ENCODE results near the gene MYRIP.
A peak's percentile ranks its signal among the peaks of the same experiment; 100 is the strongest.

MYRIP gene

GRCh38 chr3:40143283-40144090 is 334.1 kb downstream of the MYRIP start:
- no peak for DNase-seq

DNA sequence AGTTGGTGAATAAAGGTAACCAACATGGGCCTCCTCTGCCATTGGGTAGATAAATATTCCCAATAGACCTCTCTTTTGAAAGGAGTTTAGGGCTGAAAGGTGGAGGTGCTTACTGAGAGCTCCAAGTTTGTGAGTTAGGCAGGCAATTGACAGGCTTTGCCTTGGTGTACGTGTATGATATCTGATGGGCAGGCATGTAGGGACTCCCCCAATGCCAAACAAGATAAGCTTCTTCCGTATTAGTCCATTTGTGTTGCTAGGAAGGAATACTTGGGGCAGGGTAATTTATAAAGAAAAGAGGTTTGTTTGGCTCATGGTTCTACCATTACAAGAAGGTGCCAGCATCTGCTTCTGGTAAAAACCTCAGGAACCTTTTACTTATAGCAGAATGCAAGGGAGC is 339.4 kb downstream of the MYRIP start:
- no peak for DNase-seq

DNA sequence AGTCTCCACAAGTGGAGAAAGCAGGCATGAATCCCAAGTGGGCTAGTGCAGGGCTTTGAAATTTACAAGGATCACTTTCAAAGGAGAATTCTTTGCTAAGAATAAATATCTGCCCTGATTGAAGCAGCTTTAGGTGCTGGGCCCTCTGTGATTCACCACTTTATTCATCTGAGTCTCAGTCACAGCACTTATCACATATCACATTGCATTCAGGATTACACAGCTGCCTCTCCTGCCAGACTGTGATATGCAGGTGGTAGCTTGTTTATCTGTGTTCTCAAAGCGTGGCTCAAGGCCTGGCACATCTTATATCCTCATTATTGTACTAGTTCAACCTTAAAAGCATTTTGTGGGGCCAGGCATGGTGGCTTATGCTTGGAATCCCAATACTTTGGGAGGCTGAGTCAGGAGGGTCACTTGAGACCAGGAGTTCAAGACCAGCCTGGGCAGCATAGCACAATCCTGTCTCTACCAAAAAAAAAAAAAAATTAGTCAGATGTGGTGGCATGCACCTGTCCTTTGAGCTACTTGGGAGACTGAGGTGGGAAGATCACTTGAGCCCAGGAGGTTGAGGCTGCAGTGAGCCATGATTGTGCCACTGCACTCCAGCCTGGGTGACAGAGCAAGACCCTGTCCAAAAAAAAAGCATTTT is 343.2 kb downstream of the MYRIP start:
- no peak for DNase-seq

GRCh38 chr3:40160933-40161332 is 351.5 kb downstream of the MYRIP start:
- DNase-seq, result no peak

DNA sequence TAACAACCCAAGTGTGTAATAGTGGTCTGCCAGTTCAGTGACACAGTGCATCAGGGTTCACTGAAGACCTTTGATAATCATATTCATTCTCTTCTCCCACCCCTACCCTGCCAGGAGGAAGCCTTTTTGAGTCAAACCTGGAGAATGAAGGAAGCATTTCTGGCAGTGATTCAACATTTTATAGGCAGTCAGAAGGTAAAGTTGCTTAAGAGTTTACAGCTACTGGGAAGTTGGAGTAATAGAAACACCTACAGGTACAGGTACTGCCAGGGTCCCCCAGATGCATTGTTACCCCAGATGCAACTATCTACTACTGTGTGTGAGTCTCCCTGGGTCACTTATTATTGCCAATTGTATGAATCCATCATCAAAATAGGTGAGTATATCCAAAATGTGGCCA is 353.2 kb downstream of the MYRIP start:
- DNase-seq, result no peak

- DNase-seq, result no peak
These were observed 357.6 kb downstream of the MYRIP start for GRCh38 chr3:40166997-40167396.

GRCh38 chr3:40167958-40168357 is 358.5 kb downstream of the MYRIP start:
- DNase-seq, result no peak

- no peak for DNase-seq
These were observed 360.6 kb downstream of the MYRIP start for GRCh38 chr3:40169983-40170382.

GRCh38 chr3:40170395-40170794 is 361.0 kb downstream of the MYRIP start:
- DNase-seq, result no peak

GRCh38 chr3:40172560-40172959 is 363.2 kb downstream of the MYRIP start:
- no peak for DNase-seq

GRCh38 chr3:40173227-40173721 is 363.9 kb downstream of the MYRIP start:
- no peak for DNase-seq

DNA sequence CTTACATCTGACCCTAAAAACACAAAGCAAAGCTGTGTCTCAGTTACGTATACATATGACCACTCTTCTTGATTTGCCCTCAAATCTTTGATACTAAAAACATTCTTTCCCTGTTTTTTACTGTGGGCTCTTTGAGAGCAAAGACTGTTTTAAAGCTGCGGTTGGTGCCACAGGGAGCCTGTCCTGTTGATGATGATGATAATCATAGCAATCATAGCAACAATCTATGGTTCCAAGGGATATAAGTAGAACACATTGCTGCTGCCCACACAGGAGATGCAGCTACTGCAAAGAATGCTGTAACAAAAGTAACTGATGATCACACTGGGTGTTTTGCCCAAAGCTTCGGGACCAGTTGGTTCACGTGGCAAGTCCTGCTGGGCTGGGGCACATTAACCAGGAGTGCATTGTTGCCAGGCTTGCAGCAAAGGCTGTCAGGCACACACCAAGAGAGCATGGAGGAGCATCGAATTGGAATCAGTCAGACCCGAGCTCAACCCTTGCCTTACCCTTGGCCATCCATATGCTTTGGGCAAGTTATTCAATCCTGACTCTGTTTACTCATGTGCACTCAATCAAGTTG is 368.7 kb downstream of the MYRIP start:
- no peak for DNase-seq

GRCh38 chr3:40179016-40179415 is 369.6 kb downstream of the MYRIP start:
- peak; percentile 54 to 56 for DNase-seq

DNA sequence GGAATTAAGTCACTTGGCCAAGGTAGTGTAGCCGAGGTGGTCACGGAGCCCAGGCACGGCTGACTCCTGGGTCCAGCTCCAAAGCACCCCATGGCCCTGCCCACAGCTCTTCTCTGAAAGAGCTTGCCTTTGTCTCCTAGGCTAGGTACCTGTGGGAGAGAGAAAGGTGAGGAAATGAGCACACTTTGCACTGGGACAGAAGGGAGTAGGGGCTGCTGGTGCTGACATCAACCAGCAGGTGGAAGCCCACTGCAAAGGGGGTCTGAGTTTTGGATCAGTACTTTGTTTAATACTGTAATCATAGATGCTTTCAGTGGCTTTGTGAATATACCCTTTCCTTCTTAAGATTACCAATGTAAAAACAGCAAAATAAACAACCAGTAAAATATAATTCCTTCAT is 371.8 kb downstream of the MYRIP start:
- DNase-seq, result no peak

DNA sequence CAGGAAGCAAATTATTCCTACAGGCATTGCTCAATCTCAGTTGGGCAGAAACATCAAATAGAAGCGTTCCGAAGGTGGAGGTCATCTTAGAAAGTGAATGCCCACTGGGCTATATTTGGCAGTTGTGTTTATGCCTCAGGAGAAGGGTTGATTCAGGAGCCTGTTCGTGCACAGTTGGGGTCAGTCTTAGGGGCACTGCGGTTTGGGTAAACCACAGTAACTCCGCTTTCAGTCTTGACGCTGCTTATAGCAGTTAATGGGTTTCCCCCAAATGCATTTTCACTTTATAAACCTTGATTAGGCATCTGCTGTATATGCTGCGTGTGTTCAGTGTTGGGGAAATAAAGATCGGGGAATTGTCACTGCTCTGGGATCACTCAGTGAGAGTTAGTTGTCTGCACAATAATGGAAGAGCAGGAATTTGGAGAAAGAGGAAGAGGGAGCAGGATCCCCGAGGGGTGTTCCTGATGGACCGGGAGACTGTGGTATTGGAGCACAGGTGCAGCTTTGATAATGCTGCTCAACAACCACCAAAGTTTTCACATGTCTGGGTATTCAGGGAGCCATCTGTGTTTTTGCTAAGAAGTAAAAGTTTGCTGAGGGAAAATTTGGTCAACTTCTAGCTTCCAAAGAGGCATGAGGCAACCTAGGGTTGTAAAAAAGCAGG is 375.8 kb downstream of the MYRIP start:
- DNase-seq, result no peak

DNA sequence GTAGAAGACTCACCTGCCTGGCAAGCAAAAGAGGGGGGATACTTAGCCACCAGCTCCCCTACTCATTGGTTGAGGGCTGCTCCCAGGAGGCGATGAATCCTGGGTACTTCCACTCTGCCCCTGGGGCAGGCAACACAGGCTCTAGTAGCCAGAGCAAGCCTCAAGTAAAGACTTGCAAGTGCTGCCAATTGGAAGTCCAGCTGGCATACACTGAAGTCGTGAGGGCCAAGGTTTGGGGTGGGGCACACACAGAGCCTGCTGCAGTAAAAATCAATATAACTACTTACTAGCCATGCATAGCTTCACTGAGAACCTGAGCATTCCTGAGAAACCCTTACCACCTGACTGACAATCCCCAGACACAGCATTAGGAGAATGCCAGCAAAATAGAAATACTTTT is 377.1 kb downstream of the MYRIP start:
- DNase-seq, result no peak

DNA sequence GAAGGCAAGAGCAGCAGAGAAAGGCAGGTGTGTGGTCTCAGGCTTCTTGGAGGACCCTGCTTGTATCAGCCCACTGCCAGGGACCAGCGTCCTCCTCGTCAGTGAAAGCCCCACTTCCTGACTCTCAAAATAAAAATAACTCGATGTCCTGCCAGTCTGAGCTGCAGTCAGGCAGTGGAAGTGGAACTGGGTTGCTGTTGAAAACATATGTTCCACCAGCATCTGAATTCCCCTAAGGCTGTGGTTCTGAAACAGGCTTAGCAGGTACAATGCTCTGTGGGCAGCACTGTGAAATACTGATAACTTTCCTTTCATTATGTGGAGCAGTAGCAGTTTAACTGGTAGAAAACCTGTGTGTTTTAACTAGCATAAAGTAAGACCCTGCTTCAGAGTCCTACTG is 378.5 kb downstream of the MYRIP start:
- no peak for DNase-seq

DNA sequence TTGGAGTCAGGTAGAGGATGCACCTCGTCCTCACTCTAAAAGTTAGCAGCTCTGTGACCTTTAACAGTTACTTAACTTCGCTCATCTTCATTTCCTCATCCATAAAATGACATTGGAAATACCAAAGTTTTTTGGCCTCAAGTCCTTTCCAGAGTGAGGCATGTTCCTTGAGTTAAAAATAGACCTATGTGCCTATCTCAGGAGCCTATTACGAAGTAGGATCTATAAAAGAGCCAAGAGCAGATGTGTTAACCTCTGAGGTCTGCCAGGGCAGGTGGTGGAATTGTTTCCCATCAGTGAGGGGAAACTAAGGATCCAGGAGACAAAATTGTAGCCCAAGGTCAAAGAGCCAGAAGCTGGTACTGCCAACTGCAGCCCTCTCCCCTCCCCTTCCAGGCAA is 379.7 kb downstream of the MYRIP start:
- DNase-seq, result no peak

DNA sequence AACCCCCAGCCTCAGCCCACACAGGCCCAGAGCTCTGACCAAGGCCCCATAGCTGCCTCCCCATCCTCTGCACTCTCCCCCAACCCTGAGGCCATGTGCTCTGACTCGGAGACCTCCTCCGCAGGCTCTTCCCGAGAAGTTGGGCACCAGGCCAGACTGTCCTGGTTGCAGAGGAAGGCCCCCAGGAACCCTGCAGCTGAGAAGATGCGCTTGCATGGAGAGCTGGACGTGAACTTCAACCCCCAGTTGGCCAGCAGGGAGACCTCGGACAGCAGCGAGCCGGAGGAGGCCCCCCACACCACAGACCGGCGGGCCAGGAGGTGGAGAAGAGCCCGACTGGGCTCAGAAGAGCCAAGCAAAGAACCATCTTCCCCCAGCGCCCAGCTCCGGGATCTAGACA is 380.6 kb downstream of the MYRIP start:
- DNase-seq, result no peak

DNA sequence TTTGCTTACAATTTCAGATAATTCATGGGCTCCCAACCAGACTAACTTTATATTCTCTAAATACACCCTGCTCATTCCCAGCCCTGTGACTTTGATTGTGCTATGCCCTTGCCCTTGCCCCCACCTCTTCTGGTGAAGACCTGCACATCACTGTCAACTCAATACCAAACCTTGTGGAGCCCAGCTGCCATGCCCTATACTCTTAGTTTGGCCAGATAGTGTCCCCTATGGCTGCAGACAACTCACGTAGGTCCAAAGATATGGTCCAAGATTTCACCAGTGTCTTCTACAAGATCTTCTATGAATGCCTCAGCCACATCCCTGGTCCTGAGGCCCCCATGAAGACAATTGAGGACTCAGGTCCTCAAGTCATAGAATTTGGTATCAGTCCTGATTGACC is 381.8 kb downstream of the MYRIP start:
- DNase-seq, result no peak

DNA sequence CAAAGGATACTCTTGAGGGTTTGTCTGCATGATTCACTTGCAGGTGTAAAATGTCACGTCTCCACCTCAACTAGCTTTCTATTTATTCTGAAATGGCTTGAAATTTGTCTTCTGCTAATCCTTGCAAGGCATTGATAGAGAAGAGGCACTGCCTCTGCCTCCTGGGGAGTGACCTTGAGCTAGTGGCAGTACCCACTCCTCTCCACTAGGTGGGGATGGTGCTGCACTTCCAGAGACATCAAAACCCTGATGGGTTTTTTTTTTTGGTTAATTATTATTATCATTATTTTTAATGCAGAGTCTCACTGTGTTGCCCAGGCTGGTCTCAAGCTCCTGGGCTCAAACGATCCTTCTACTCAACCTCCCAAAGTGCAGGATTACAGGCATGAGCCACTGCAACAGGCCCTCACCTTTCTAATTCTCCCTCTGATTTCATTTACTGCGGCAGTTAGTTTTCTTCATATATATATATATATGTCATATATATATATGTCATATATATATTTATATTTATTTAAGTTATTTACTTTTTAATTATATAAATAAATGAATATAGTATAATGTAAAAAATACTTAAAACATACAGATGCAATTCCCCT is 382.5 kb downstream of the MYRIP start:
- peak; percentile 47 to 52 for DNase-seq

GRCh38 chr3:40192628-40193027 is 383.2 kb downstream of the MYRIP start:
- DNase-seq, result no peak

GRCh38 chr3:40196966-40197365 is 387.6 kb downstream of the MYRIP start:
- DNase-seq, result no peak
